Right lobe of liver (tissue), 6 donors: ENCODE data around the gene GRP. TPM values are rescaled to one million over a fixed set of nuclear protein-coding genes. Genes with fewer than 3 reads are reported as not detected.

Source experiments
- ATAC-seq, 4 donors: fragments of 200-7000 bp; cut with Tn5 transposase; one replicate each; pipeline ENCODE4 v1.9.1; 2020; ENCODE audit warnings: mild to moderate bottlenecking in 4 of 4, moderate library complexity in 4 of 4
- DNase-seq, 3 donors: peaks; one replicate each; pipeline ENCODE4 v3.0.0-alpha.2; 2020
- H3K27ac ChIP-seq, 3 donors: fragments of 200-600 bp; one replicate each; pipeline ENCODE4 v1.8.0; 2022
- H3K27me3 ChIP-seq, 2 donors: fragments of 200-600 bp; one replicate each; pipeline ENCODE4 v1.8.0; 2022
- H3K36me3 ChIP-seq, 4 donors: fragments of 200-600 bp; sonication (generic) in 1 of 4; one replicate each; pipeline versions ENCODE4 v1.5.1 to v1.8.0; 2017 to 2022; ENCODE audit warnings: control low read depth in 1 of 4
- H3K4me1 ChIP-seq, 4 donors: fragments of 200-600 bp; sonication (generic) in 1 of 4; one replicate each; pipeline versions ENCODE4 v1.5.1 to v1.8.0; 2017 to 2022; ENCODE audit warnings: control low read depth in 1 of 4
- H3K4me3 ChIP-seq, 3 donors: fragments of 200-600 bp; one replicate each; pipeline ENCODE4 v1.8.0; 2022
- H3K9me3 ChIP-seq, 4 donors: fragments of 200-600 bp; sonication (generic) in 1 of 4; one replicate each; pipeline versions ENCODE4 v1.5.1 to v1.8.0; 2017 to 2022; ENCODE audit warnings: control low read depth in 1 of 4
- POLR2A ChIP-seq: fragments of 450-650 bp; IDR thresholded peaks from one replicate; pipeline ENCODE4 v1.6.1; 2017; ENCODE audit warnings: antibody characterized with exemption, mild to moderate bottlenecking
- WGBS: methylation state at CpG from one replicate; pipeline ENCODE4 v1.1.6; 2018; ENCODE audit warnings: low coverage, low lambda C conversion rate; ENCODE audit not compliant: insufficient coverage; ENCODE audit errors: missing lambda C conversion rate; 5-methylcytosine and 5-hydroxymethylcytosine counted together
- intact Hi-C, 2 donors: fragments of 100-400 bp; cut with DNase I; formaldehyde crosslinking; loops; one replicate each; pipeline versions ENCODE4 v1.11.2 to v1.14.1; 2022
- total RNA-seq, 6 experiments: library from RNA; depleted of rRNA in 2 of 6; stranded (reverse); fragments of >200 nt in 2 of 6; fragmentation: NEBNext Ultra II Directional in 3 of 6; extraction: Animal tissue kit (Norgen Biotek cat#: 25700) in 3 of 6; gene quantifications; one replicate each; pipeline versions ENCODE4 v1.1.0 to v1.2.4, GENCODE V29; 2016 to 2023
- TF ChIP-seq, protein P1 (sequence below), 4 donors: fragments of 200-600 bp in 3 of 4; fragments of 450-650 bp in 1 of 4; IDR thresholded peaks; one replicate each; pipeline versions ENCODE4 v1.5.1 to v1.8.0; 2016 to 2022; ENCODE audit warnings: antibody characterized with exemption in 4 of 4, mild to moderate bottlenecking in 2 of 4
- donor health status: DM: no; HTN: yes; CAD: no.
- donor health status: DM: no; HTN: no; CAD: no.
- donor health status: DM: no; HTN: no; CAD: no.
- donor health status: DM: no; HTN: yes; CAD: no.
- donor health status: DM: no; HTN: yes; CAD: no.

GRP gene
- total RNA-seq, 6 experiments from 2014 or later, result not detected

DNA sequence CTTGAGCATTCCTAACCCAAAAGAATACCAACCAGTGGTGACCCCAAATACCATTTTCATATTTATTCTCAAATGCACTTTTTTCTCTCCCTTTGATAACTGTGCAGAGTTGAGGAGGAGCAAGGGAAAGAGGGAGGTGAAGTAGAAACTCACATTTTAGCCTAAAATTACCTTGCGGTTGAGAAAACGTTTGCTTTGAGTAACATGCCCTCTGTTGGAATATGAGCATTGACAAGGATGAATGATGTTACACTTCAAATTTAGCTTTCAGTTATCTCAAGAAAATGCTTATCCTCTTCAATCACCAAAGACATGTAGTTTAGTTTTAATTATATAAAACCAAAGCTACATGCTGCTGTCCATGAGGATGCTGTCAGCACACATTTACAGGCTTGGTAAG, 2.4 kb downstream of the GRP start:
- no peak for DNase-seq
- H3K9me3 ChIP-seq, result no peaks in the 10 kb centered on the region
- 47% methylated on average over 2 of the region's 2 CpGs for WGBS
- H3K4me1 ChIP-seq, result no peaks in the 10 kb centered on the region
- TF ChIP-seq, protein P1, sequence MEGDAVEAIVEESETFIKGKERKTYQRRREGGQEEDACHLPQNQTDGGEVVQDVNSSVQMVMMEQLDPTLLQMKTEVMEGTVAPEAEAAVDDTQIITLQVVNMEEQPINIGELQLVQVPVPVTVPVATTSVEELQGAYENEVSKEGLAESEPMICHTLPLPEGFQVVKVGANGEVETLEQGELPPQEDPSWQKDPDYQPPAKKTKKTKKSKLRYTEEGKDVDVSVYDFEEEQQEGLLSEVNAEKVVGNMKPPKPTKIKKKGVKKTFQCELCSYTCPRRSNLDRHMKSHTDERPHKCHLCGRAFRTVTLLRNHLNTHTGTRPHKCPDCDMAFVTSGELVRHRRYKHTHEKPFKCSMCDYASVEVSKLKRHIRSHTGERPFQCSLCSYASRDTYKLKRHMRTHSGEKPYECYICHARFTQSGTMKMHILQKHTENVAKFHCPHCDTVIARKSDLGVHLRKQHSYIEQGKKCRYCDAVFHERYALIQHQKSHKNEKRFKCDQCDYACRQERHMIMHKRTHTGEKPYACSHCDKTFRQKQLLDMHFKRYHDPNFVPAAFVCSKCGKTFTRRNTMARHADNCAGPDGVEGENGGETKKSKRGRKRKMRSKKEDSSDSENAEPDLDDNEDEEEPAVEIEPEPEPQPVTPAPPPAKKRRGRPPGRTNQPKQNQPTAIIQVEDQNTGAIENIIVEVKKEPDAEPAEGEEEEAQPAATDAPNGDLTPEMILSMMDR (IDR thresholded peaks at IDR 0.05), result no peak
- no peak for TF ChIP-seq POLR2A
- no peak overlapping the region for H3K27ac ChIP-seq
- no peak overlapping the region for H3K4me3 ChIP-seq
- H3K36me3 ChIP-seq, result no peaks in the 10 kb centered on the region
- ATAC-seq, result no peak
- intact Hi-C loops, result no loop called here
- H3K27me3 ChIP-seq, result peaks cover 0 to 6% of the 10 kb centered on the region in 2 donors

DNA sequence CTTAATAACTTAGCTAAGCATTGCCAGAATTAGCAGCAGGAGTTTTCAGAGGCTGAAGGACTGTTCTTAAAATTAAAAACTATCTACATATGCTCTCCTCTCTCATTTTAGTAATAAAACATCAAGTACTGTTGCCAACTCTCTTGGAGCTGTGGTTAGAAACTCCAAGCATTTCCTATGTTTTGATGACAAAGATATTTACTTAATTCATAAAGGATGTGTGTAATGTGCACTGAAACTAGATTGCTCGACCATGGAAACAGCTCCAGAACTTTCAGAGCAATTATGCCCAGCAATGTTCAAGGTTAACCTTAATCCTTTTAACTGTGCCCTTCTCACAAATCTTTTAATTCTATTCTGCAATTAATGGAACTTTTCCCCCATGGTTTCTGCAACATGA, 8.4 kb downstream of the GRP start:
- no peaks in the 10 kb centered on the region for H3K9me3 ChIP-seq
- TF ChIP-seq POLR2A, result no peak
- TF ChIP-seq, protein P1 (IDR thresholded peaks at IDR 0.05), result no peak
- H3K4me3 ChIP-seq, result no peak overlapping the region
- H3K27me3 ChIP-seq, result no peaks in the 10 kb centered on the region
- DNase-seq (no peak), ATAC-seq (no peak)
- intact Hi-C loops, result no loop called here
- no peaks in the 10 kb centered on the region for H3K36me3 ChIP-seq
- no peak overlapping the region for H3K27ac ChIP-seq
- no peaks in the 10 kb centered on the region for H3K4me1 ChIP-seq
- 15% methylated on average over 1 of the region's 1 CpG for WGBS

DNA sequence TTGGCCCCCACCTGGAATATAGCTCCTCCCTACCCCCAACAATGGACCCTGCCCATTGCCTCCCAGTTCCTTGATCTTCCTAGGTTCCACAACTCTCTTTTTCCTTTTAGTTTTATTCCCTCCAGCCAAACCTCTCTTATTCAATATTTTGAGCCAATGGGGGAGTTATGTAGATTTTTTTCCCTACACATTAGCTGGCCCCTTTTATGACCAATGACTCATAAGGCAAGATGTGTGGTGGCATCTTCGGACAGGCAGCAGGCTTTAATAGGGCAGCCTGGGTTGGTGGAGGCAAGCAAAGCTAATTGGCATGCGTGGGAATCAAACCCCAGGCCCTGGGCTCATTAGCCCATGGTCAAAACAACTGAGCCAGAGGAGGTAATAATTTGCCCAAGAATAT, 9.2 kb downstream of the GRP start:
- TF ChIP-seq, protein P1 (IDR thresholded peaks at IDR 0.05), result no peak
- TF ChIP-seq POLR2A, result no peak
- ATAC-seq (no peak), DNase-seq (no peak)
- no peaks in the 10 kb centered on the region for H3K4me1 ChIP-seq
- H3K36me3 ChIP-seq, result no peaks in the 10 kb centered on the region
- no peak overlapping the region for H3K4me3 ChIP-seq
- no peak overlapping the region for H3K27ac ChIP-seq
- no peaks in the 10 kb centered on the region for H3K9me3 ChIP-seq
- intact Hi-C loops, result no loop called here
- WGBS, result 62% methylated on average over 2 of the region's 2 CpGs
- H3K27me3 ChIP-seq, result no peaks in the 10 kb centered on the region

DNA sequence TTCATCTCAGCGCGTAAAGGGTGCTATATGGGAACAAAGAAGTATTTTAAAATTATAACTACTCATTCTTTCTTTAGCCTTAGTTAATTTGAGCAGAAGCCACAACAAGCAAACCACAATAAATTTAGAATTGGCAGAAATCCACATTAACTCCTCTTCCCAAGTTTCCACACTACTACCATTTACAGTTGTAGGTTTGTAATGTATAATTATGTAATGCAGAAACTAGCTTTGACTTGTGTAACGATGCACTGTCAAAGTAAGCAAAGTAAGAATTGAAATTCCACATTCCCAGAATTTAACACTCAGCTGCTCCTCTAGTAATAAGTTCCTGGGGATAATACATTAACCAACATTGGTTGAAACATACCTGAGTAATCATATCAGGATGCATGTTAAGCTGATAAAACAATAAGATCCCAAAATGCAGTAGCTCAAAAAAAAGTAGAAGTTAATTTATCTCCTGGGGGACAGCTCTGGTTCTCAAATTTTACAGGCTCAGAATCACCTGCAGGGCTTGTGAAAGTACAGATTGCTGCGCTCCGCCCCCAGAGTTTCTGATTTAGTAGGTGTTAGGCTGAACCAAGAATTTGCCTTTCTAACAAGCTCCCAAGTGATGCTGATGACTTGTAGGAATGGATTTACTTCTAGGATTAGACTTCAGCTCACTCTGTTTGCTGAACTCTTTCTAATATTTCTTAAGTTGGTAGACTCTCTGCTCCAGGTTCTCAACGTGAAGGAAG, 9.9 kb downstream of the GRP start:
- no peak for DNase-seq
- Histone ChIP-seq H3K9me3 (no peaks in the 10 kb centered on the region), H3K27me3 (no peaks in the 10 kb centered on the region), H3K36me3 (no peaks in the 10 kb centered on the region), H3K4me1 (no peaks in the 10 kb centered on the region), H3K4me3 (no peak overlapping the region), H3K27ac (no peak overlapping the region)
- 66% methylated on average over 6 of the region's 6 CpGs for WGBS
- intact Hi-C loops, result no loop called here
- no peak for ATAC-seq
- TF ChIP-seq, protein P1 (IDR thresholded peaks at IDR 0.05), result no peak
- no peak for TF ChIP-seq POLR2A
